H1 (cell line): Measurements from ENCODE around the gene FEM1C. TPM values are rescaled to one million over a fixed set of nuclear protein-coding genes. Genes with fewer than 3 reads are reported as not detected.

Experiments used
- CTCF ChIA-PET: fragments of 300-600 bp; sonication (Branson Sonifier 250); formaldehyde crosslinking; loops from one replicate; lab custom pipeline; 2021; ENCODE audit not compliant: partially characterized antibody; lab: Charles Lee
- POLR2A ChIA-PET: fragments of 300-600 bp; sonication (Branson Sonifier 250); formaldehyde crosslinking; loops from one replicate; lab custom pipeline; 2021; ENCODE audit warnings: inconsistent platforms; ENCODE audit not compliant: partially characterized antibody; lab: Charles Lee
- DNase-seq, 2 experiments: peaks; one replicate each; pipeline versions ENCODE4 v3.0.0 to v3.0.0-alpha.2; 2010 to 2022; ENCODE audit warnings: low spot score in 2 of 2, low read depth in 1 of 2, mixed read lengths in 1 of 2
- FAIRE-seq: peaks from 2 replicates; lab custom pipeline; 2011; peaks lifted over from hg19 to GRCh38; lab: Jason Lieb, UNC
- H2AFZ ChIP-seq: 2 replicates; pipeline ENCODE4 v1.8.1; 2012; ENCODE audit warnings: low read length, inconsistent platforms
- H2AK5ac ChIP-seq: 2 replicates; pipeline ENCODE4 v1.6.1; 2013; ENCODE audit warnings: low read depth, low read length
- H2BK120ac ChIP-seq: replicated peaks from 2 replicates; pipeline ENCODE3; 2013; ENCODE audit warnings: low read depth, low read length, inconsistent platforms
- H2BK12ac ChIP-seq: 2 replicates; pipeline ENCODE4 v1.6.1; 2013; ENCODE audit warnings: low read depth, low read length
- H2BK15ac ChIP-seq: 2 replicates; pipeline ENCODE4 v1.6.1; 2013; ENCODE audit warnings: low read length
- H2BK20ac ChIP-seq: 2 replicates; pipeline ENCODE4 v1.6.1; 2013; ENCODE audit warnings: low read length
- H2BK5ac ChIP-seq: 2 replicates; pipeline ENCODE4 v1.6.1; 2013; ENCODE audit warnings: low read depth, low read length
- H3K14ac ChIP-seq: 2 replicates; pipeline ENCODE4 v1.6.1; 2013; ENCODE audit warnings: inconsistent platforms; ENCODE audit not compliant: insufficient read length
- H3K18ac ChIP-seq: 2 replicates; pipeline ENCODE4 v1.6.1; 2013; ENCODE audit warnings: low read length; ENCODE audit errors: extremely low read depth
- H3K23ac ChIP-seq: 2 replicates; pipeline ENCODE4 v1.6.1; 2013; ENCODE audit warnings: inconsistent platforms; ENCODE audit not compliant: insufficient read length
- H3K23me2 ChIP-seq: 2 replicates; pipeline ENCODE4 v1.6.1; 2013; ENCODE audit warnings: low read depth, low read length
- H3K27ac ChIP-seq: 2 replicates; pipeline ENCODE4 v1.6.1; 2011; ENCODE audit warnings: low read depth, low read length, inconsistent platforms
- H3K27me3 ChIP-seq, 4 experiments: replicated peaks in 1 of 4; 1 replicate in 1 of 4; 2 replicates in 3 of 4; pipeline versions ENCODE4 v1.6.1 to v1.8.1; 2011 to 2013; ENCODE audit warnings: low read length in 3 of 4, mild to moderate bottlenecking in 3 of 4, inconsistent platforms in 2 of 4, mixed read lengths in 2 of 4, moderate library complexity in 1 of 4; ENCODE audit not compliant: control insufficient read depth in 3 of 4, insufficient read depth in 3 of 4; ENCODE audit errors: extremely low read depth in 1 of 4
- H3K36me3 ChIP-seq, 4 experiments: 2 replicates each; pipeline versions ENCODE4 v1.6.1 to v1.8.1; 2011 to 2013; ENCODE audit warnings: mild to moderate bottlenecking in 4 of 4, low read length in 3 of 4, moderate library complexity in 2 of 4, control low read depth in 1 of 4, inconsistent platforms in 1 of 4; ENCODE audit not compliant: insufficient read depth in 4 of 4, control insufficient read depth in 2 of 4
- H3K4ac ChIP-seq: replicated peaks from 2 replicates; pipeline ENCODE3; 2013; ENCODE audit warnings: low read length, low read depth, mixed read lengths, inconsistent platforms; ENCODE audit not compliant: insufficient read length
- H3K4me1 ChIP-seq, 4 experiments: replicated peaks in 1 of 4; 1 replicate in 1 of 4; 2 replicates in 3 of 4; pipeline versions ENCODE4 v1.6.1 to v1.8.1; 2011 to 2013; ENCODE audit warnings: low read length in 3 of 4, inconsistent platforms in 2 of 4, mixed read lengths in 1 of 4; ENCODE audit not compliant: insufficient read depth in 4 of 4, control insufficient read depth in 3 of 4
- H3K4me2 ChIP-seq, 2 experiments: 2 replicates each; pipeline versions ENCODE4 v1.6.1 to v1.8.1; 2011 to 2013; ENCODE audit warnings: low read depth in 2 of 2, low read length in 2 of 2, control low read depth in 1 of 2, inconsistent platforms in 1 of 2, mild to moderate bottlenecking in 1 of 2; ENCODE audit not compliant: insufficient read depth in 1 of 2
- H3K4me3 ChIP-seq, 4 experiments: fragments of 200-600, 300-600 bp in 1 of 4; sonication (generic), shearing (Covaris generic), sonication (Bioruptor Twin) in 1 of 4; 2 replicates each; pipeline versions ENCODE4 v1.5.1 to v1.8.1; 2011 to 2016; ENCODE audit warnings: low read length in 4 of 4, low read depth in 3 of 4, control low read depth in 2 of 4, inconsistent platforms in 2 of 4, mild to moderate bottlenecking in 2 of 4, mixed read lengths in 1 of 4, moderate library complexity in 1 of 4; ENCODE audit not compliant: insufficient read depth in 2 of 4; ENCODE audit errors: extremely low read depth in 1 of 4
- H3K56ac ChIP-seq: replicated peaks from 2 replicates; pipeline ENCODE3; 2013; ENCODE audit warnings: low read depth, mild to moderate bottlenecking, mixed read lengths, low read length, inconsistent platforms; ENCODE audit not compliant: insufficient read length
- H3K79me1 ChIP-seq: 2 replicates; pipeline ENCODE4 v1.6.1; 2013; ENCODE audit warnings: low read depth, low read length, control low read depth
- H3K79me2 ChIP-seq, 2 experiments: 2 replicates each; pipeline versions ENCODE4 v1.6.1 to v1.8.1; 2012 to 2013; ENCODE audit warnings: low read length in 2 of 2, mild to moderate bottlenecking in 2 of 2, inconsistent platforms in 1 of 2; ENCODE audit not compliant: insufficient read depth in 2 of 2, control insufficient read depth in 1 of 2
- H3K9ac ChIP-seq, 4 experiments: replicated peaks in 1 of 4; 1 replicate in 1 of 4; 2 replicates in 3 of 4; pipeline versions ENCODE4 v1.6.1 to v1.8.1; 2011 to 2013; ENCODE audit warnings: low read depth in 3 of 4, low read length in 3 of 4, control low read depth in 2 of 4, mild to moderate bottlenecking in 2 of 4, moderate library complexity in 2 of 4, inconsistent platforms in 1 of 4; ENCODE audit errors: extremely low read depth in 1 of 4
- H3K9me3 ChIP-seq, 2 experiments: 2 replicates each; pipeline versions ENCODE4 v1.6.1 to v1.8.1; 2012 to 2013; ENCODE audit warnings: mild to moderate bottlenecking in 2 of 2, moderate library complexity in 2 of 2, control low read depth in 1 of 2, inconsistent platforms in 1 of 2, low read depth in 1 of 2, low read length in 1 of 2, mixed read lengths in 1 of 2; ENCODE audit not compliant: insufficient read depth in 2 of 2
- H4K20me1 ChIP-seq, 2 experiments: replicated peaks in 1 of 2; 2 replicates each; pipeline versions ENCODE3 to v1.8.1; 2011 to 2013; ENCODE audit warnings: inconsistent platforms in 2 of 2, low read length in 2 of 2, mild to moderate bottlenecking in 1 of 2; ENCODE audit not compliant: insufficient read depth in 2 of 2, control insufficient read depth in 1 of 2
- H4K5ac ChIP-seq: 2 replicates; pipeline ENCODE4 v1.6.1; 2013; ENCODE audit warnings: low read length, low read depth, mixed read lengths, inconsistent platforms; ENCODE audit not compliant: insufficient read length
- H4K8ac ChIP-seq: 2 replicates; pipeline ENCODE4 v1.8.0; 2013; ENCODE audit warnings: mild to moderate bottlenecking, moderate library complexity, low read length, inconsistent platforms; ENCODE audit not compliant: insufficient read depth; ENCODE audit errors: extremely low read depth
- H4K91ac ChIP-seq: replicated peaks from 2 replicates; pipeline ENCODE3; 2013; ENCODE audit warnings: low read length, mixed read lengths, inconsistent platforms; ENCODE audit not compliant: insufficient read length
- ASH2L ChIP-seq: fragments of 200-600, 300-600 bp; sonication (generic); IDR thresholded peaks from one replicate; pipeline ENCODE4 v1.7.1; 2017; ENCODE audit warnings: low read length
- ATF3 ChIP-seq: IDR thresholded peaks from 2 replicates; pipeline ENCODE4 v1.6.1; 2011; ENCODE audit warnings: low read depth, mild to moderate bottlenecking, low read length; ENCODE audit not compliant: insufficient read depth
- BACH1 ChIP-seq: IDR thresholded peaks from 2 replicates; pipeline ENCODE4 v1.6.1; 2012; ENCODE audit warnings: low read length, improper control_type of control experiment
- CREB1 ChIP-seq: IDR thresholded peaks from 2 replicates; pipeline ENCODE4 v1.6.1; 2012; ENCODE audit warnings: inconsistent platforms
- JUND ChIP-seq: IDR thresholded peaks from 2 replicates; pipeline ENCODE4 v1.6.1; 2011; ENCODE audit warnings: mild to moderate bottlenecking, improper control_type of control experiment, low read length
- KDM4A ChIP-seq: IDR thresholded peaks from one replicate; pipeline ENCODE4 v1.7.1; 2012; ENCODE audit warnings: low read depth, mild to moderate bottlenecking, moderate library complexity, low read length, inconsistent platforms; ENCODE audit not compliant: severe bottlenecking
- NRF1 ChIP-seq: IDR thresholded peaks from 2 replicates; pipeline ENCODE4 v1.6.1; 2011; ENCODE audit warnings: mild to moderate bottlenecking, low read depth, low read length, improper control_type of control experiment
- PHF8 ChIP-seq: fragments of 200-600 bp; sonication (generic); conservative IDR thresholded peaks from 2 replicates; pipeline ENCODE4 v1.7.1; 2012; ENCODE audit warnings: low read depth, mild to moderate bottlenecking, inconsistent platforms, low read length, moderate library complexity
- POLR2A ChIP-seq, 2 experiments: IDR thresholded peaks; 1 replicate in 1 of 2; 2 replicates in 1 of 2; pipeline ENCODE4 v1.6.1; 2011; ENCODE audit warnings: low read depth in 2 of 2, low read length in 2 of 2, mild to moderate bottlenecking in 2 of 2; ENCODE audit errors: control extremely low read depth in 1 of 2
- SIN3A ChIP-seq, 2 experiments: IDR thresholded peaks in 1 of 2; conservative IDR thresholded peaks in 1 of 2; 2 replicates each; pipeline ENCODE4 v1.6.1; 2011 to 2012; ENCODE audit warnings: low read length in 2 of 2, improper control_type of control experiment in 1 of 2, low read depth in 1 of 2, mild to moderate bottlenecking in 1 of 2
- SIX5 ChIP-seq: IDR thresholded peaks from 2 replicates; pipeline ENCODE4 v1.6.1; 2011; ENCODE audit warnings: mild to moderate bottlenecking, low read depth, low read length
- TCF12 ChIP-seq: IDR thresholded peaks from 2 replicates; pipeline ENCODE4 v1.6.1; 2011; ENCODE audit warnings: low read depth, mild to moderate bottlenecking, low read length
- WGBS, 2 experiments: shearing (Covaris generic) in 1 of 2; methylation state at CpG; one replicate each; pipeline versions ENCODE4 v1.1.6 to v1.1.7; 2013 to 2015; ENCODE audit warnings: low lambda C conversion rate in 2 of 2, mixed read lengths in 2 of 2, inconsistent platforms in 1 of 2, low coverage in 1 of 2, missing lambda C conversion rate in 1 of 2; ENCODE audit not compliant: insufficient replicate concordance in 2 of 2, insufficient coverage in 1 of 2, insufficient read length in 1 of 2; ENCODE audit errors: extremely low coverage in 1 of 2, missing lambda C conversion rate in 1 of 2; 5-methylcytosine and 5-hydroxymethylcytosine counted together
- polyA plus RNA-seq, 7 experiments: library from polyadenylated mRNA; depleted of rRNA in 3 of 7; stranded (reverse) in 5 of 7; unstranded in 2 of 7; fragments of >200 nt in 5 of 7; fragments of 200-250 nt in 2 of 7; gene quantifications; 1 replicate in 5 of 7; 2 replicates in 1 of 7; 4 replicates in 1 of 7; pipeline versions ENCODE4 v1.2.1 to v1.2.3, GENCODE V29; 2011 to 2013; ENCODE audit warnings: missing spikeins in 2 of 7, mixed read lengths in 2 of 7
- total RNA-seq: library from RNA; stranded (reverse); fragmentation: NEBNext Ultra II Directional; extraction: Animal tissue kit (Norgen Biotek cat#: 25700); gene quantifications from 2 replicates; pipeline ENCODE4 v1.2.1, GENCODE V29; 2021

FEM1C gene
- total and polyA plus RNA-seq, 2 of the 8 experiments (the other 6 are each of a cell fraction or from before 2014, with no cell fraction given): 4.4 to 17.7 TPM

DNA sequence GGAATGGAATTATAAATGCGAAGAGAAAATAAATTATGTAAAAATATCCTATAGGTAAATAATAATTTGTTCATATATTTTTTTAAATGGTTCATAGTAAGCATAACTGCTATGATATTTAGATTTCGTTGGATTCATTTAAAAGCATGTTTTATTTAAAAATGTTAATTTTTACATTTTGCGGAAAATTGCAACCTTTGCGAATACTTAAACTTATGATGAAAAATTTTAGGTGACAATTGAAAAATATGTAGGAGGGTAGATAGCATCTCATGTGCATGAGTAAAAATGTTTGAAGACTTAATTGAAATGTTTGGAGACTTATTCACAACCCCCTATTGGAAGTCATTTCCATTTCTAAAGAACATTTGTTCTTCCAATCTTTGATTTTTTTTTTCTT lies 4.1 kb upstream of the FEM1C start:
- FAIRE-seq: no peak
- no peak overlapping the region for H3K14ac ChIP-seq
- H2BK20ac ChIP-seq: no peak overlapping the region
- H3K4ac ChIP-seq: no peak overlapping the region
- no peak overlapping the region for H2BK15ac ChIP-seq
- peaks cover 0 to 3% (median 0%) of the 10 kb centered on the region in 4 experiments; a peak in 1 of 7 replicates for H3K4me1 ChIP-seq
- no peak overlapping the region for H2AFZ ChIP-seq
- no peaks in the 10 kb centered on the region for H3K27me3 ChIP-seq
- no peak overlapping the region for H3K23ac ChIP-seq
- no peaks in the 10 kb centered on the region for H3K36me3 ChIP-seq
- CTCF ChIA-PET: interaction anchor here (0.7 to 1.3 kb wide), 3 partner anchors 24 to 169 kb away, joined by 3 to 6 read pairs (median 3); no protein-coding TSS in a partner anchor
- H3K9me3 ChIP-seq: peaks cover 9 to 15% of the 10 kb centered on the region in 2 experiments
- no peak overlapping the region for H2AK5ac ChIP-seq
- DNase-seq: no peak
- WGBS, 2 experiments: 87% methylated on average over 4 of the region's 4 CpGs; no CpG with 5 or more reads in 1 of the 2 experiments
- H2BK120ac ChIP-seq: no peak overlapping the region
- H2BK12ac ChIP-seq: no peak overlapping the region
- no peaks in the 10 kb centered on the region for H4K20me1 ChIP-seq
- H3K18ac ChIP-seq: no peak overlapping the region
- H3K56ac ChIP-seq: no peak overlapping the region
- H4K8ac ChIP-seq: no peak overlapping the region
- H3K79me2 ChIP-seq: peaks cover 0 to 4% of the 10 kb centered on the region in 2 experiments; a peak in 2 of 4 replicates
- H3K79me1 ChIP-seq: no peaks in the 10 kb centered on the region
- H3K4me3 ChIP-seq: no peak overlapping the region
- H3K4me2 ChIP-seq: no peak overlapping the region
- POLR2A ChIA-PET: interaction anchor here (0.7 kb wide), 1 partner anchor 239 kb away, joined by 3 read pairs; no protein-coding TSS in a partner anchor
- no peak overlapping the region for H4K5ac ChIP-seq
- TF ChIP-seq ASH2L (no peak), PHF8 (no peak), POLR2A (IDR thresholded peaks at IDR 0.05; ENCODE audit: control extremely low read depth in 1 of 2, low read depth in 2 of 2, low read length in 2 of 2) (no peak), SIN3A (conservative IDR thresholded peaks at IDR 0.05 in 1 of 2, IDR thresholded peaks at IDR 0.05 in 1 of 2; ENCODE audit: low read depth in 1 of 2, low read length in 2 of 2) (no peak), ATF3 (no peak), BACH1 (no peak), CREB1 (no peak), NRF1 (no peak), SIX5 (no peak), TCF12 (no peak), JUND (no peak), KDM4A (no peak)
- TF ChIP-seq, all 59 proteins: peak for 0
- Histone ChIP-seq H3K9ac (no peak overlapping the region), H4K91ac (no peak overlapping the region), H3K27ac (no peak overlapping the region), H2BK5ac (no peak overlapping the region), H3K23me2 (peaks cover 2% of the 10 kb centered on the region; the same call in 1 of the 2 replicates)
